HG02970 (cell line): ENCODE data around the gene CCDC34.

ENCODE experiments used
- ATAC-seq: cut with Tn5 transposase; IDR thresholded peaks from one replicate; pipeline ENCODE4 v1.9.1; 2021; ENCODE audit warnings: mild to moderate bottlenecking, moderate library complexity, moderate number of reproducible peaks; ENCODE audit not compliant: unreplicated experiment, low FRiP score

Gene CCDC34

DNA sequence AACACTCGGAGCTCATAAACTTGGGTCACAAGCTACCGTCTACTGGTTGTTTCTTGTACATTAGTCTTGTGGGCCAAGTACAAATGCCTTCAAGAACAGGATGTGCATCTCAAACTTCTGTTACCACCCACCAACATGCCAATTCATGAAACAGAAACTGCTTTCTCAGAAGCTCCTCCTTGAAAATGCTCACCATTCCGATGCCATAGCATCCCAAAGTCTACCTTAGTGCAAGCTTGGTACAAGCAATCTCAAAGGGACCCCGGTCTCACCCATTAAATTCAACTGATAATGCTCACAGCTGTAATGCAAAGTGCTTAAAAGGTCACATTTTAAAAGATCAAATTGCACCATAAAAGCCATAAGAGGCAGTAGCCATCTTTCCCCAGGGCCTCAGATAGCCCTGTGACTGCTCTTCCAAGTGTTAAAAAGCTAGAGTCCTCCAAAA is 31.8 kb upstream of the CCDC34 start:
- ATAC-seq: no peak

- ATAC-seq: no peak
Measured at GRCh38 chr11:27392278-27393114, 29.5 kb upstream of the CCDC34 start.

- ATAC-seq: no peak
Measured at GRCh38 chr11:27391331-27392015, 28.5 kb upstream of the CCDC34 start.

GRCh38 chr11:27390318-27391295 is 27.6 kb upstream of the CCDC34 start:
- ATAC-seq: no peak

- no peak for ATAC-seq
Measured at GRCh38 chr11:27388869-27389268, 25.9 kb upstream of the CCDC34 start.

GRCh38 chr11:27388001-27388400 is 25.0 kb upstream of the CCDC34 start:
- ATAC-seq: no peak

DNA sequence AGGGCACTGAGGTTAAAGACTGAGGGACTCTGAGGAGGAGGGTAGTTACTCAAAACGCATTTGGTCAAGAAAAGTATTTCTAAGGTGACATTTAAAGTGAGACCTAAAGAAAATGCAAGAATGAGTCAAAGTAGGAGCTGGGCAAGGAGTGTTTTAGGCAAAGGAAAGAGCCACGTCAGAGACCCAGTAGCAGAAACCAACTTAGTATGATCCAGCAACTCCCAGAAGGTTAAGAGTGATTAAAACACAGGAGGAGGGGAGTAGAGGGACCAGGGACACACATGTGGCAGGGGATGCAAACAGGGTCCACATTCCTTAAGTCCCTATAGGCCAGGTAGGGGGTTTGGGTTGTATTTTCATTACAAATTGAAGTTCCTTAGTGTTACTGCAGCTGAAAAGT is 24.3 kb upstream of the CCDC34 start:
- no peak for ATAC-seq

DNA sequence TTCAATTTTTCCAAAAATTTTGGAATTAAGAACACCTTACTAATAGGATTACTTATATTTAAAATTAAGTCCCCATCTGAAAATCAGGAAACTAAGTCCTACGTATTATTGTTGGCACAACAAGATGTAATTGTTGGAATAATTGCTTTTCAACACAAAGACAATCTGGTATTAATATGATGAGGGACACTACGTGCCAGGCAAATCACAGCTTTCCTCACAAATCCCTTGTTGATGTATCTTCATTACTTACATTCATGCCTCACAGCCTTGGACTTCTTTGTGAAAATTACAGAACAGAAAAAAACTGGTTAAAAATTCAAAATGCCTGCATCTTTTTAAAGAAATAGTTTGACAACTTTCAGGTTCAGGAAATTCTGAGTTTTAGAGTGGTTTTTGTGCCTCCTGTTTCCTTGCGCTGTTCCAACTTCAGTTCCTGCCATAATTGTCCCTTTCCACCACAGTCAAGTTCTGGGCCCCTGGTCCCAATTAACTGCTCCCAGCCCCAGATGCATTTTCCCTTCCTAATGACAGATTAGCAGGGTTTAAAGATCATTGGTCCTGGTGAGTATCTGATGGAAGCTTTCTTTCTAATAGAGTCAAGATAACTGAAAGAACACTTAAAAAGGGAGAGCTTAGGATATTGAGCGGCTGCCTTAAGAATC is 23.3 kb upstream of the CCDC34 start:
- ATAC-seq: no peak

GRCh38 chr11:27385245-27385644 is 22.2 kb upstream of the CCDC34 start:
- no peak for ATAC-seq

DNA sequence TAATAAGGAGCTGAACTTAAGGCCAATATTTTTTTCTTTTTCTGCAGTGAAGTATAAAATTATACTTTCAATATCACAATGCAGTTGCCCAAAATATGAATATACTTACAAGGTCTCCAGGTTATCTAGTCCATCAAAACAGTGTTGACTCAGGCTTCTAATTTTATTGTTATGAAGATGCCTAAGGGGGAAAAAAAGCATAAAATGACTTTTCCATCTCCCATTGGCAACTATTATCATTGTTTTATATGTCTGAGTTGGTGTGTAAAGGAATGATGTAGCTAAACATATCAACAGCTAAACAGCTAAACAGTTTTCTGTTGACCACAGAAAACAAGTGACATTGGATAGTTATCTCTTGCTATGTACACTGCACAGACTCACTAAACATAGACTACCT is 21.2 kb upstream of the CCDC34 start:
- no peak for ATAC-seq

DNA sequence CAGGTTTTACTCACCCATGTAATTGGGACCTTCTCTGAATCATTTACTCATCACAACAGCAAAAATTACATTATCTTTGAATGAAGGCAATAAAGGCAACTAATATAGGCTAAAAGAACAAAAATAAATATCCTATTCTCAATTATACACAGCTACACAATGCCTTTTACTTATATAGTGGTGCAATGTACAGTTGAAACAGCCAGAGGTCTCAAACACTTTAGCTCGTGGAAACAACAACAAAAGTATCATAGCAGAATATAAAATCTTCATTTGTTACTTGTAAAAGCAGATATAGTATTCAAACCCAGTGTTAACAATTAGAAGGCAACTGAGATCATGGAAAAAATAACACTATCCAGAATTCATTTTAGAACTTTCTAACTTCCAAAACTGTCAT is 20.6 kb upstream of the CCDC34 start:
- ATAC-seq: no peak

GRCh38 chr11:27381238-27381666 is 18.2 kb upstream of the CCDC34 start:
- no peak for ATAC-seq

DNA sequence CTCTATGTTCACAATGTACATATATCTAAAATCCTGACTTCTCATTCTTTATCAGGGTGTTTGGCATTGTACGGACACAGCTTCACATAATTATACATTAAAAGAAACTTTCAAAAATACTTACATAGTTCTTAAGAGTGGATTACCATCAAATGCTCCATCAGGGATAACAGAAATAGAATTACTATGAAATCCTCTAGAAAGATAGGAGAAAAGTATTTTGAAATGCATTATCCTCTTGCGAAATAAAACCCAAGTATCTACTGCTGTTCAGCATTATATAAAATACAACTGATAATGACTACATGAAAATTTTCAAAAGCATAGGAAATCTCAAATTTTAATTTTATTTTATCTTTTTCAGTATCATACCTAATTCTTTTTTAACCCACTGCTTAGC is 17.8 kb upstream of the CCDC34 start:
- ATAC-seq: no peak

DNA sequence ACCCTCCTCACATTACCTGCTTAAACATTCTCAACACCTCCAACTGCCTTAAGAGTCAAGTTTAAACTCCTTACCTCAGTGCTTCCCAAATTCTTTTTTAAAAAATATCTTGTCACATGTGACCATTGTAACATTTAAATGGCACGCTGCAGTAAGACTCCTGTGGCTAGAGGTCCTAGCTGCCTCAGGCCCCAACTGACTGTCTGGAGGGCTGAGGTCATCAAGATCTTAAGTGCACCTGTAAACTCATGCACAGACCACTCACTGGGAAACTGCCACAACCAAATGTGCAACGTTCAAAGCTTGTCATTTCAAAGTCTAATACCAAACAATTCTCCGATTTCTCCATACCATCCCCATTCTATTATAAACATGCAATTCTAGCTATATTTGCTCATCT is 16.4 kb upstream of the CCDC34 start:
- no peak for ATAC-seq

GRCh38 chr11:27375370-27375769 is 12.4 kb upstream of the CCDC34 start:
- no peak for ATAC-seq

- ATAC-seq: no peak
Measured at GRCh38 chr11:27373856-27374602, 11.0 kb upstream of the CCDC34 start.

DNA sequence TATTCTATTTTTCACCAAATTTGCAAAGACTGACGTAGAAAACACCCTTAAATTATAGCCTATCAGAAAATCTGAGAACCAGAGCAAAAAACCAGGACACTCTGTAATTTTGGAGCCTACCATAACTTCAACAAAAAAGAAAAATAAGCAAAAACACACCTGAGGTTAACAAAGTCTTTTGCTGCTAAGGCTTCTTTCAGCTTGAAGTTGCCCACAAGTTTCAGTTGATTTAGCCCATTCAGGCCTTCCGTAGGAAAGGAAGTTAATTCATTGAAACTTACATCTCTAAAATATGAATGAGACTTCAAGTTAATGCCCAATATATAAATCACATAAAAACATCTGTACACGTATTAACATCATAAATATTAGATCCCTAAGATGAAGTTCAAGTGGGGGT is 10.4 kb upstream of the CCDC34 start:
- no peak for ATAC-seq

GRCh38 chr11:27372164-27372563 is 9.1 kb upstream of the CCDC34 start:
- no peak for ATAC-seq

- no peak for ATAC-seq
Measured at GRCh38 chr11:27371489-27371888, 8.5 kb upstream of the CCDC34 start.
